NT2/D1 (cell line): ENCODE results near the gene GJB4.

Experiments
- SUZ12 ChIP-seq: IDR thresholded peaks from 2 replicates; pipeline ENCODE4 v1.6.1; 2011; ENCODE audit not compliant: insufficient read length, insufficient read depth; ENCODE audit errors: extremely low read depth
- YY1 ChIP-seq: IDR thresholded peaks from 2 replicates; pipeline ENCODE4 v1.6.1; 2011; ENCODE audit not compliant: insufficient read length, insufficient read depth
- ZNF274 ChIP-seq: IDR thresholded peaks from 2 replicates; pipeline ENCODE4 v1.6.1; 2011; ENCODE audit warnings: mild to moderate bottlenecking, low read depth, low read length

DNA sequence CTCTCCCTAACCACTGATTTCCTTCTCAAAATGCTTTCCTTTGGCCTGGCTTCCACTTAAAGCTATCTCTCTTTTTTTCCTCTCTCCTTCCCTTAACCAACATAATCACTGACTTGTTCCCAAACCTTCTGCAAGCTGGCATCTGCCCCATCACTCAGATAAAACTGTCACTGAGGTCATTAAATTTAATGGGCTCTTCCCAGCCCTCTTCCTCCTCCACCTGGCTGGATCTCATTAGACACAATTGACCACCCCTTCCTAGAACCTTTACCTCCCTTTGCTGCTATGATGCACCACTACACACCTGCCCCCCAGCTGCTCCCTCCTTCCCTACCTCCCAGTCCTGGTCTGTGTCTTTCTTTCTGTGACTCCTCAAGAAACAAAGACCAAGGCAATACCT is 48.7 kb upstream of the GJB4 start:
- TF ChIP-seq YY1 (no peak), ZNF274 (no peak), SUZ12 (no peak)
